Mammary epithelial cell (primary cell): ENCODE data around the gene ARPC5.

Experiments used
- EZH2 ChIP-seq: IDR thresholded peaks from 2 replicates; pipeline ENCODE4 v1.6.1; 2012; ENCODE audit warnings: low read length, inconsistent platforms, borderline replicate concordance
- TF ChIP-seq, protein P1 (sequence below), 2 donors: IDR thresholded peaks in 1 of 2; conservative IDR thresholded peaks in 1 of 2; 2 replicates each; pipeline ENCODE4 v1.5.1; 2011 to 2012; ENCODE audit warnings: inconsistent platforms in 2 of 2, low read length in 2 of 2, mild to moderate bottlenecking in 2 of 2, control low read depth in 1 of 2, low read depth in 1 of 2; ENCODE audit not compliant: insufficient read depth in 1 of 2; ENCODE audit errors: extremely low read depth in 1 of 2

DNA sequence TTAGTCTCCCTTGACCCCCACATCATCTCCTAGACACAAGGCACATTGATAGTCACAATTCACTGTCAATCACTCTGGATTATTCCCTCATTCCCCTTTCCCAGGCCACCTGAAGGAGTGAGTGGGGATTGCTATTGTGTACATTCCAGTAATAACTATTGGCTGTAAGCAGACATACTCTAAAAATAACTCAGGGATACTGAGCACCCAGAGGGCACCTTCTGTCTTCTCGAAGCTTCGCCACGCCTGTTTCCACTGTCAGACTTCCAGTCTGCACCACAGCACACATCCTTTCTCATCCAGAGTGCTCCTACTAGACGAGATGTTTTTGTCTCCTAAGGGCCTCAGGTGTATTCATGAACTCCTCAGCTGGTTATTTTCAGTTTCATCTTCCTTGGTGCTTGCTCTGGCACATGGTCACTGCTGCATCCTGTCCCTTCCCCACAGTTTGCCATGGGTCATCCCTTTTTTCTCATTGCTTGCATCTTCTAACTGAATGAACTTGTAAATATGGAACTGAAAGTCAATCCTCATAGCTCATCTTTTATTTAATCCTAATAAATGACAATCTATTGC lies 18.4 kb upstream of the ARPC5 start:
- TF ChIP-seq, protein P1, sequence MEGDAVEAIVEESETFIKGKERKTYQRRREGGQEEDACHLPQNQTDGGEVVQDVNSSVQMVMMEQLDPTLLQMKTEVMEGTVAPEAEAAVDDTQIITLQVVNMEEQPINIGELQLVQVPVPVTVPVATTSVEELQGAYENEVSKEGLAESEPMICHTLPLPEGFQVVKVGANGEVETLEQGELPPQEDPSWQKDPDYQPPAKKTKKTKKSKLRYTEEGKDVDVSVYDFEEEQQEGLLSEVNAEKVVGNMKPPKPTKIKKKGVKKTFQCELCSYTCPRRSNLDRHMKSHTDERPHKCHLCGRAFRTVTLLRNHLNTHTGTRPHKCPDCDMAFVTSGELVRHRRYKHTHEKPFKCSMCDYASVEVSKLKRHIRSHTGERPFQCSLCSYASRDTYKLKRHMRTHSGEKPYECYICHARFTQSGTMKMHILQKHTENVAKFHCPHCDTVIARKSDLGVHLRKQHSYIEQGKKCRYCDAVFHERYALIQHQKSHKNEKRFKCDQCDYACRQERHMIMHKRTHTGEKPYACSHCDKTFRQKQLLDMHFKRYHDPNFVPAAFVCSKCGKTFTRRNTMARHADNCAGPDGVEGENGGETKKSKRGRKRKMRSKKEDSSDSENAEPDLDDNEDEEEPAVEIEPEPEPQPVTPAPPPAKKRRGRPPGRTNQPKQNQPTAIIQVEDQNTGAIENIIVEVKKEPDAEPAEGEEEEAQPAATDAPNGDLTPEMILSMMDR (conservative IDR thresholded peaks at IDR 0.05 in 1 of 2, IDR thresholded peaks at IDR 0.05 in 1 of 2; ENCODE audit: extremely low read depth in 1 of 2, insufficient read depth in 1 of 2, low read depth in 1 of 2, low read length in 2 of 2): no peak
- no peak for TF ChIP-seq EZH2
